HG02852 (cell line): Measurements from ENCODE around the gene SUN5.

Source experiments
- ATAC-seq: cut with Tn5 transposase; IDR thresholded peaks from one replicate; pipeline ENCODE4 v1.9.1; 2021; ENCODE audit warnings: mild to moderate bottlenecking, moderate library complexity; ENCODE audit not compliant: unreplicated experiment

The SUN5 gene

GRCh38 chr20:33014336-33015113 lies 10.3 kb upstream of the SUN5 start:
- no peak for ATAC-seq

- no peak for ATAC-seq
Measured at GRCh38 chr20:33013701-33014326, 9.6 kb upstream of the SUN5 start.

- ATAC-seq: no peak
Measured at GRCh38 chr20:33012327-33013189, 8.3 kb upstream of the SUN5 start.

GRCh38 chr20:33010674-33011449 lies 6.6 kb upstream of the SUN5 start:
- no peak for ATAC-seq

- no peak for ATAC-seq
Measured at GRCh38 chr20:33010133-33010504, 5.9 kb upstream of the SUN5 start.

- no peak for ATAC-seq
Measured at GRCh38 chr20:33009214-33010132, 5.2 kb upstream of the SUN5 start.

GRCh38 chr20:33008336-33009213 lies 4.3 kb upstream of the SUN5 start:
- ATAC-seq: no peak

GRCh38 chr20:33007376-33008335 lies 3.4 kb upstream of the SUN5 start, which contains the start of gene BPIFB2:
Gene BPIFB2 (plus strand): TSS chr20:33007704. CDS start chr20:33008575, 871 bp downstream.
- ATAC-seq: no peak

GRCh38 chr20:33006776-33007375 lies 2.6 kb upstream of the SUN5 start:
- no peak for ATAC-seq

- no peak for ATAC-seq
Measured at GRCh38 chr20:33005908-33006775, 1.9 kb upstream of the SUN5 start.

GRCh38 chr20:33005132-33005566 lies 916 bp upstream of the SUN5 start:
- no peak for ATAC-seq

GRCh38 chr20:33002087-33002808 lies 2.0 kb downstream of the SUN5 start:
- ATAC-seq: no peak

- no peak for ATAC-seq
Measured at GRCh38 chr20:33000802-33001466, 3.3 kb downstream of the SUN5 start.

GRCh38 chr20:32999603-33000250 lies 4.5 kb downstream of the SUN5 start:
- no peak for ATAC-seq
